Upper lobe of left lung (tissue), 4 donors: ENCODE data around the gene USP22.

Source experiments
- EP300 ChIP-seq, 4 donors: sonication (generic); formaldehyde crosslinking; IDR thresholded peaks; one replicate each; pipeline ENCODE4 v1.5.1; 2017; ENCODE audit warnings: antibody characterized with exemption in 4 of 4, control low read depth in 2 of 4
- POLR2A ChIP-seq, 4 donors: fragments of 450-650 bp; IDR thresholded peaks; one replicate each; pipeline ENCODE4 v1.5.1; 2016 to 2017; ENCODE audit warnings: antibody characterized with exemption in 4 of 4, mild to moderate bottlenecking in 2 of 4
- POLR2AphosphoS5 ChIP-seq, 2 donors: sonication (generic); formaldehyde crosslinking; IDR thresholded peaks; one replicate each; pipeline ENCODE4 v1.5.1; 2017; ENCODE audit warnings: antibody characterized with exemption in 2 of 2
- TF ChIP-seq, protein P1 (sequence below), 6 experiments: fragments of 450-650 bp in 4 of 6; fragments of 200-600 bp in 2 of 6; sonication (generic) in 2 of 6; IDR thresholded peaks; one replicate each; pipeline ENCODE4 v1.5.1; 2016 to 2019; ENCODE audit warnings: antibody characterized with exemption in 6 of 6

DNA sequence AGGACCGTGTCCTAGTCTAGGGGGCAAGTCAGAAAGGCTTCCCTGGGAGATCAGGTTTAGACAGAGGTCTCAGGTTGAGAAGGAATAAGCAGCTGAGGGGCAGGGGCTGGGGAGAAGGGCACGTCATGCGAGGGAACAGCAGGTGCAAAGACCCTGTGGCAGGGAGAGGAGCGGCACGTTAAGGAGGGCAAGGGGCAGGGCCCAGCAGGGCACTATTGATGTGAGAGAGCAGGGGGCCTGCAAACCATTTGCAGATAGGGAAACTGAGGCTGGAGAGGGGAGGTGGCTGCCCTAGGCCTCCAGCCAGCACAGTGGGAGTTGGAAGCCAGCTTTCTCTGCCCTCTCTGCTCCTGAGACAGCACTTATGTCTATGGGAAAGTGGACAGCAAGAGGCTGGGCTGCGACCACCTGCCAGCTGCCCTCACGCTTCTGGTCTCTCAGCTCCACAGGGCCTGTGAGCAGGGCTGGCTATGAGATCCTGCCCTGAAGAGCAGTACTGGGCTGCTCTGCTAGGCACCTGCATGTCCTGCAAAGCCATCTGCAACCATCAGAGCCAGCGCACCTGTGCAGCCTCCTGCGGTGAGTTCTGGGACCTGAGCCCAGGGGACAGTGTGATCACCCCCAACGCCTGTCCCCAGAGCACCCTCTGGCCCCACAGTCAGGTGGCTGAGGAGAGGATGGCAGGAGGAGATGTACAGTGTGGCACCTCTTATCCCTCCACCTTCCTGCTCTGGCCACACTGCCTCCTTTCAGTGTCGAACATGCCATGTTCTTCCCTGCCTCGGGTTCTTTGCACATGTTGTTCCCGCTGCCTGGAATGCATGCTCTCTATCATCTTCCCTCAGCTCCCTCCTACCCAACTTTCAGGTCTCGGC lies 61.5 kb downstream of the USP22 start:
- TF ChIP-seq POLR2AphosphoS5 (IDR thresholded peaks at IDR 0.05) (no peak), POLR2A (IDR thresholded peaks at IDR 0.05) (no peak), EP300 (IDR thresholded peaks at IDR 0.05) (no peak)
- TF ChIP-seq, protein P1, sequence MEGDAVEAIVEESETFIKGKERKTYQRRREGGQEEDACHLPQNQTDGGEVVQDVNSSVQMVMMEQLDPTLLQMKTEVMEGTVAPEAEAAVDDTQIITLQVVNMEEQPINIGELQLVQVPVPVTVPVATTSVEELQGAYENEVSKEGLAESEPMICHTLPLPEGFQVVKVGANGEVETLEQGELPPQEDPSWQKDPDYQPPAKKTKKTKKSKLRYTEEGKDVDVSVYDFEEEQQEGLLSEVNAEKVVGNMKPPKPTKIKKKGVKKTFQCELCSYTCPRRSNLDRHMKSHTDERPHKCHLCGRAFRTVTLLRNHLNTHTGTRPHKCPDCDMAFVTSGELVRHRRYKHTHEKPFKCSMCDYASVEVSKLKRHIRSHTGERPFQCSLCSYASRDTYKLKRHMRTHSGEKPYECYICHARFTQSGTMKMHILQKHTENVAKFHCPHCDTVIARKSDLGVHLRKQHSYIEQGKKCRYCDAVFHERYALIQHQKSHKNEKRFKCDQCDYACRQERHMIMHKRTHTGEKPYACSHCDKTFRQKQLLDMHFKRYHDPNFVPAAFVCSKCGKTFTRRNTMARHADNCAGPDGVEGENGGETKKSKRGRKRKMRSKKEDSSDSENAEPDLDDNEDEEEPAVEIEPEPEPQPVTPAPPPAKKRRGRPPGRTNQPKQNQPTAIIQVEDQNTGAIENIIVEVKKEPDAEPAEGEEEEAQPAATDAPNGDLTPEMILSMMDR (IDR thresholded peaks at IDR 0.05) = no peak
